CD4-positive, alpha-beta T cell treated with Interleukin-12 subunit alpha and Interleukin-12 subunit beta, for 1 hour (primary cell): ENCODE data around the gene DST.
"Not testable (repeated sequence)": the region's sequence is repeated elsewhere in the genome, so short reads cannot be mapped to it uniquely, and the experiment has no call there.

ENCODE experiments used
- DNase-seq: peaks from one replicate; pipeline ENCODE4 v3.0.0-alpha.2; 2020

DST gene

GRCh38 chr6:56570413-56571359 lies 72.0 kb downstream of the DST start:
- DNase-seq = peak; percentile 5

GRCh38 chr6:56567501-56567900 lies 75.2 kb downstream of the DST start:
- DNase-seq = no peak

DNA sequence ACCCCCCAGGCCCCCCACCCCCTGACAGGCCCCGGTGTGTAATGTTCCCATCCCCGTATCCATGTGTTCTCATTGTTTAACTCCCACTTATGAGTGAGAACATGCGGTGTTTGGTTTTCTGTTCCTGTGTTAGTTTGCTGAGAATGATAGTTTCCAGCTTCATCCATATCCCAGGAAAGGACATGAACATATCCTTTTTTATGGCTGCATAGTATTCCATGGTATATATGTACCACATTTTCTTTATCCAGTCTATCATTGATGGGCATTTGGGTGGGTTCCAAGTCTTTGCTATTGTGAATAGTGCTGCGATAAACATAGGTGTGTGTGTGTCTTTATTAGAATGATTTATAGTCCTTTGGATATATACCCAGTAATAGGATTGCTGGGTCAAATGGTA lies 80.0 kb downstream of the DST start:
- not testable (repeated sequence) for DNase-seq

DNA sequence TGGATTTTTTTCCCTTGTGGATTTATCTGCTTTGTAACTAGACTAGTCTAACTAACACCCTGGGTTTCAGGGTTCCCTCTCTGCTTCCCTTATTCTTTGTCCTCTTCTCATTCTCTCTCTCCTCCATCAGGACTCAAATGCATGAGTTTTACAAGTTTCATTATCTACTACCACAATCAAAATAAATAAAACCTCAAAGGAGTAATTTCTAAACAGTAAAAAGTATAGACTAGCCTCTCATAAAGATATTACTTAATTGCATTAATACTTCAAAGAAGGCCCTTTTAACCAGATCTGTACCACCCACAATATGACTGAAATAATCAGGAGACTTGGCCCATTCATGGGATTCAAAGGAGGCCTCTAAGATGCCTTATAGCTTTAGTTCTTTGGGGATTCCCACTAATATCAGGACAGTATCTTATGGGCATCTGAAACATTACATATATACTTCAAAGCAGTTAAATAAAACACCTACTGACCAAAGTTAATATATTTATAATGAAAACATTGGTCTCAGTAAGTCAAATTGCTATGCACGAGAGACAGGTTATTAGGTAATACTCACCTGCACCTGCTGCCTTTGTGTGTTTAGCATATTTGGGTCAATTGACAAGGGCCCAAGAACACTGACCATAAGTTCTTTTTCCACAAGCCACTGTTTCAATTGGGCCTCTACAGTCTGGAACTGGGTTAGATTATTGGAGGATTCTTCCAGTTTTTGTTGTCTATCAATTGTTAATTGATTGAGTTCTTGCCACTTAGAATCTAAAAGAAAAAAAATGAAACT lies 85.7 kb downstream of the DST start:
- no peak for DNase-seq

GRCh38 chr6:56555438-56555872 lies 87.2 kb downstream of the DST start:
- no peak for DNase-seq

DNA sequence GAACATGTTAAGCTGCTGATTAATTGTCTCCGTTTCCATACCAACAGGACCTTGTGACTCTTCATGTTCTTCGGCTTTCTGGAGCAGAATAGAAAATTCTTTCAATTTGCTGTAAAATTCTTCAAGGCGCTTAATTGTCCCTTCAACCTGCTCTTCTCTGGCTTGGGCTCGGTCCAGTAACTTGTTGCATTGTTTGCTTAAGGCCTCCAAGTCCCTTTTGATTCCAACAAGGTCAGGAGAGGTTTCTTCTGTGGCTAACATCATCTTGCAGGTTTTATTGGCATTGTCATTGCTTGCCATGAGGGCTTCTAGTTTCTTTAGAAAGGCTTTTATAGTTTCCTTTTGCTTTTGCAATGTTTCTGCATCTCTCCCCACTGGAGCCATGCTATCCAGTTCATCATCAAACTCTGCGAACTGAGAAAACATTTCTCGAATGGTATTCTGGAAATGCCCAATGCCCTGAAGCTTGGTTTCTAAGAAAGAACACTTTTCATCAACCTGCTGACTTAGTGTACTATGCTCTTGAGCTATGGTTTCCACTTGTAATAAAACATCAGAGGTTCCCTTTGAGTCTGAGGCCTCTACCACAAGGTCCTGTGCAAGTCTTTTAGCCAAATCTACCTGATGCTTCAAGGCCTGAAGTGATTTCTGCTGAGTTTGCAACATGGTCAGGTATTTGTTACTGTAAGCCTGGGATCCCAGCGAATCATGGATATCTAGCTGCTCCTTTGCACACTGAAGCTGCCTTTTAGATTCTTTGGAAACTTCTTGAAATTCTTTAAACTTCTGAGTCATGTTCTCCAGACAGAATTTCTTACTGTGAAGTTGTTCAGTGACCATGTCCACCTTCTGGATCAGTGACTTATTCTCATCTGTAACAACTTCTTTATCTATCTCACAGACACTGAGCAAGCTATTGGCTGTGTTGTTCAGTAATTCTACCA lies 90.2 kb downstream of the DST start:
- no peak for DNase-seq

GRCh38 chr6:56551409-56552120 lies 91.1 kb downstream of the DST start:
- DNase-seq = no peak

- DNase-seq = no peak
Observed at GRCh38 chr6:56550301-56550700, 92.4 kb downstream of the DST start.

- no peak for DNase-seq
Observed at GRCh38 chr6:56549014-56549413, 93.7 kb downstream of the DST start.

GRCh38 chr6:56547687-56548086 lies 95.0 kb downstream of the DST start:
- no peak for DNase-seq

- peak; percentile 58 for DNase-seq
Observed at GRCh38 chr6:56542364-56543331, 100.0 kb downstream of the DST start.

DNA sequence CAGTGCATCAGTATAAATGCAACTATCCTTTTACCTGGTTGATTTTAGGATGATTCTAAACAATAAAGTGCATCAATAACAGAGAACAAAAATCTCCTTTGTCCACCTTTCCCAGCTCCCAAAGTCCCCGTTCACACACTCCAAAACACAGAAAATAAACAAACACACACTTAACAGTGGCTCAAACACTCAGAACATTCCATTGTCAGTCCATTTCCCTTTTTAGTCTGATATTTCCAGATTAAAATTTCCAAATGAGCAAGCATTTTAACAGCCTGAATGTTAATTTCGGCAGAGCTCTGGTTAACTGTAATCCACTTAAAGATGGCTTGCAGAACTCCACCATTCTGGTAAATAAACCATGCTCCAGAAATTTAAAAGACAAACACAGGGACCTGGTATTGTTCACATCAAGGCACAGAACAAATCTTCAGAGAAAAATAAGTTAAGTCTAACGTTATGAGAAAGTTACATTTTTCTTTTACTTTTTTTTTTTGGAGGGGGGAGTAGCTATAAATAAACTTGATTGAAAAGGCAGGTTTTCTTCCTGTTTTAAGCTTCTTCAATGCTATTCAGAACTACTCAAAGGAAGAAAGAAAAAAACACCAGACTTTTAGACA lies 100.8 kb downstream of the DST start:
- no peak for DNase-seq

GRCh38 chr6:56541030-56541600 lies 101.6 kb downstream of the DST start:
- no peak for DNase-seq

GRCh38 chr6:56540232-56541029 lies 102.3 kb downstream of the DST start:
- DNase-seq = no peak

GRCh38 chr6:56539527-56540105 lies 103.1 kb downstream of the DST start:
- no peak for DNase-seq

DNA sequence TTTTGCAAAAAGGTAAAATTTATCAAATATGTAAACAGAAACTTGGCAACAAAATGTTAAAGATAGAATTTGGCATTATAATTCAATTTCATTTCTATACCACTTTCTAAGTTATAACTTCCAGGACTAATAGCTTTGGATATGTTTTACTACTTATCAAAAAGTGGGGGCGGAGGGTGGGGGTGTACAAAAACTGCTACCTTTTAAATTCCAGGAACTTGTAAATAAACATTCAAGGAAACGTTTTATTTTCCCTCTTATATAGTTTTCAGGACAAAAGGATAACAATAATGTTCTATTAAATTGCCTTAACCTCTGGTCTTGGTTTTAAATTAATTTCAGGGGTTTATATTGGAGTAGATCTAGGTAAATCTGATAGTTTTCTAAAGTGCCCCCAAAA lies 103.8 kb downstream of the DST start:
- no peak for DNase-seq

GRCh38 chr6:56537223-56537770 lies 105.4 kb downstream of the DST start:
- no peak for DNase-seq

- DNase-seq = no peak
Observed at GRCh38 chr6:56536536-56536935, 106.2 kb downstream of the DST start.
